Measurements from ENCODE around the gene RAPGEF5. TPM values are rescaled to one million over a fixed set of nuclear protein-coding genes. Genes with fewer than 3 reads are reported as not detected.

RAPGEF5 gene
- total and polyA plus RNA-seq, 10 of the 15 experiments (the other 5 are each of a cell fraction or from before 2014, with no cell fraction given) = 0.38 to 4.0 (median 1.6) TPM; not detected in 1

DNA sequence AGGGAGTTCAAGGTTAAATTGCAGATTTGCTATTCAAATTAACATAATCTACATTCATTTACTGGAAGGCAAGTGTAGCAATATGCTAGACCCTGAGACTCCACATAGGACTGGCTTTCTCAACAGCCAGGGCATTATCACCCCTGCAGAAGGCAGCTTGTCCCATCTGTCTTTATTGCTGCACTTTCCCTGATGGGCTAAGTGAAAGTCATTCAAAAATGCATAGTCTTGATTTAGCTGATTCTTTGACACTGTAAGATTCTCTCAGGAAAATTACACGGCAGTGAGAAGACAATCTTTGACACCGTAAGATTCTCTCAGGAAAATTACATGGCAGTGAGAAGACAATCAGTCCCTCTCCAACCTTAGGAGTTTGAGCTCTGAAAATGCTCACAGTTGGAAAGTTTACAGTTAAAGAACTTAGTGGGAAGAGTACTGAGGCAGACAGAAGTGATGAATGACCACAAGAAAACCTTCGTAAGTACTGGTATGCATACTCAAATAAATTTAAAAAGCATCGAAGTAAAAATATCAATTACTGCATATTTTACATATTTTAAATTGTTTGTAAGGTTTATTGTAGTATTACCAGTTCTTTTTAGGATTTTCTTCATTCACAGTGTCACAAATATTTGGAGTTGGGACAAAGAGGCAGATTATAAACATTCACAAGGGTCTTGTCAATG lies 88.9 kb downstream of the RAPGEF5 start:
- POLR2A ChIA-PET = no interaction called here
- RAD21 ChIA-PET (ENCODE audit: unreplicated experiment) = no interaction called here
- 34% methylated on average over 4 of the region's 4 CpGs for whole genome bisulfite sequencing (ENCODE audit: insufficient coverage, insufficient replicate concordance, low lambda C conversion rate, missing lambda C conversion rate)
- Histone ChIP-seq H3K4me1 (ENCODE audit: control insufficient read depth, insufficient read depth, low read length) (no peaks in the 10 kb centered on the region), H4K20me1 (ENCODE audit: control insufficient read depth, insufficient read depth) (no peaks in the 10 kb centered on the region), H3K36me3 (ENCODE audit: control insufficient read depth in 2 of 2, insufficient read depth in 2 of 2, low read length in 1 of 2) (no peaks in the 10 kb centered on the region), H2AFZ (ENCODE audit: control insufficient read depth, low read depth, low read length) (no peak overlapping the region), H3K79me2 (ENCODE audit: control insufficient read depth, insufficient read depth, low read length) (no peaks in the 10 kb centered on the region), H3K9me3 (replicated peaks; ENCODE audit: control insufficient read depth, insufficient read depth, low read length) (no peaks in the 10 kb centered on the region), H3K9ac (ENCODE audit: control insufficient read depth, insufficient read depth, low read length) (no peak overlapping the region), H3K27ac (ENCODE audit: control insufficient read depth, insufficient read depth) (no peak overlapping the region), H3K4me2 (ENCODE audit: control insufficient read depth, insufficient read depth) (no peak overlapping the region), H3K27me3 (replicated peaks in 1 of 2; ENCODE audit: control insufficient read depth in 2 of 2, insufficient read depth in 2 of 2, low read length in 1 of 2) (no peaks in the 10 kb centered on the region), H3K4me3 (no peak overlapping the region)
- TF ChIP-seq BRCA1 (IDR thresholded peaks at IDR 0.05; ENCODE audit: low read depth, low read length) = no peak
- TF ChIP-seq ZNF207 (IDR thresholded peaks at IDR 0.05; ENCODE audit: borderline replicate concordance) = no peak
- TF ChIP-seq, protein P1, sequence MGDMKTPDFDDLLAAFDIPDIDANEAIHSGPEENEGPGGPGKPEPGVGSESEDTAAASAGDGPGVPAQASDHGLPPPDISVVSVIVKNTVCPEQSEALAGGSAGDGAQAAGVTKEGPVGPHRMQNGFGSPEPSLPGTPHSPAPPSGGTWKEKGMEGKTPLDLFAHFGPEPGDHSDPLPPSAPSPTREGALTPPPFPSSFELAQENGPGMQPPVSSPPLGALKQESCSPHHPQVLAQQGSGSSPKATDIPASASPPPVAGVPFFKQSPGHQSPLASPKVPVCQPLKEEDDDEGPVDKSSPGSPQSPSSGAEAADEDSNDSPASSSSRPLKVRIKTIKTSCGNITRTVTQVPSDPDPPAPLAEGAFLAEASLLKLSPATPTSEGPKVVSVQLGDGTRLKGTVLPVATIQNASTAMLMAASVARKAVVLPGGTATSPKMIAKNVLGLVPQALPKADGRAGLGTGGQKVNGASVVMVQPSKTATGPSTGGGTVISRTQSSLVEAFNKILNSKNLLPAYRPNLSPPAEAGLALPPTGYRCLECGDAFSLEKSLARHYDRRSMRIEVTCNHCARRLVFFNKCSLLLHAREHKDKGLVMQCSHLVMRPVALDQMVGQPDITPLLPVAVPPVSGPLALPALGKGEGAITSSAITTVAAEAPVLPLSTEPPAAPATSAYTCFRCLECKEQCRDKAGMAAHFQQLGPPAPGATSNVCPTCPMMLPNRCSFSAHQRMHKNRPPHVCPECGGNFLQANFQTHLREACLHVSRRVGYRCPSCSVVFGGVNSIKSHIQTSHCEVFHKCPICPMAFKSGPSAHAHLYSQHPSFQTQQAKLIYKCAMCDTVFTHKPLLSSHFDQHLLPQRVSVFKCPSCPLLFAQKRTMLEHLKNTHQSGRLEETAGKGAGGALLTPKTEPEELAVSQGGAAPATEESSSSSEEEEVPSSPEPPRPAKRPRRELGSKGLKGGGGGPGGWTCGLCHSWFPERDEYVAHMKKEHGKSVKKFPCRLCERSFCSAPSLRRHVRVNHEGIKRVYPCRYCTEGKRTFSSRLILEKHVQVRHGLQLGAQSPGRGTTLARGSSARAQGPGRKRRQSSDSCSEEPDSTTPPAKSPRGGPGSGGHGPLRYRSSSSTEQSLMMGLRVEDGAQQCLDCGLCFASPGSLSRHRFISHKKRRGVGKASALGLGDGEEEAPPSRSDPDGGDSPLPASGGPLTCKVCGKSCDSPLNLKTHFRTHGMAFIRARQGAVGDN (IDR thresholded peaks at IDR 0.05) = no peak
- no peak for ATAC-seq
- DNase-seq (ENCODE audit: low read depth, low spot score) = no peak
- SMC1A ChIA-PET (ENCODE audit: uncharacterized antibody, unreplicated experiment) = no interaction called here
- intact Hi-C loops (cut with micrococcal nuclease; ENCODE audit: unreplicated experiment) = no loop called here
- BruUV-seq (replicated peaks) = no TSS peak
- FAIRE-seq = no peak
- CTCF ChIA-PET = no interaction called here
- in situ Hi-C loops (cut with MboI) = no loop called here

Measured in GM12878 (cell line).